DLD1 (cell line): ENCODE data around the gene RER1.

Experiments used
- in situ Hi-C: cut with HindIII; loops from 2 replicates; pipeline ENCODE4 v1.10.0; 2017; ENCODE audit warnings: low sequenced_read_pairs

RER1 gene

GRCh38 chr1:2352897-2353550 lies 38.6 kb upstream of the RER1 start:
- in situ Hi-C loops, result no loop called here

- in situ Hi-C loops, result no loop called here
These were observed 37.8 kb upstream of the RER1 start for GRCh38 chr1:2353551-2354438.

GRCh38 chr1:2354511-2355372 lies 36.9 kb upstream of the RER1 start:
- in situ Hi-C loops, result no loop called here

- in situ Hi-C loops, result no loop called here
These were observed 36.0 kb upstream of the RER1 start for GRCh38 chr1:2355373-2356261.

GRCh38 chr1:2356401-2356800 lies 35.2 kb upstream of the RER1 start:
- in situ Hi-C loops, result no loop called here

GRCh38 chr1:2356911-2357845 lies 34.5 kb upstream of the RER1 start:
- in situ Hi-C loops, result no loop called here

GRCh38 chr1:2358072-2358471 lies 33.6 kb upstream of the RER1 start:
- in situ Hi-C loops, result no loop called here

GRCh38 chr1:2358651-2359640 lies 32.7 kb upstream of the RER1 start:
- in situ Hi-C loops, result no loop called here

GRCh38 chr1:2360588-2361364 lies 30.9 kb upstream of the RER1 start:
- in situ Hi-C loops, result no loop called here

GRCh38 chr1:2363847-2364513 lies 27.7 kb upstream of the RER1 start:
- in situ Hi-C loops, result no loop called here

GRCh38 chr1:2368053-2368744 lies 23.4 kb upstream of the RER1 start:
- in situ Hi-C loops, result no loop called here

- in situ Hi-C loops, result no loop called here
These were observed 18.8 kb upstream of the RER1 start for GRCh38 chr1:2372551-2373490.

GRCh38 chr1:2373551-2374251 lies 17.9 kb upstream of the RER1 start:
- in situ Hi-C loops, result no loop called here
